TTC549 (cell line): ENCODE data around the gene VMP1.
"Not testable (repeated sequence)": the region's sequence is repeated elsewhere in the genome, so short reads cannot be mapped to it uniquely, and the experiment has no call there.

Source experiments
- FAIRE-seq: peaks from 2 replicates; lab custom pipeline; 2012; peaks lifted over from hg19 to GRCh38; lab: Jason Lieb, UNC

VMP1 gene

GRCh38 chr17:59870482-59870881, 163.0 kb downstream of the VMP1 start:
- no peak for FAIRE-seq

- no peak for FAIRE-seq
Observed at GRCh38 chr17:59872351-59872750, 164.9 kb downstream of the VMP1 start.

DNA sequence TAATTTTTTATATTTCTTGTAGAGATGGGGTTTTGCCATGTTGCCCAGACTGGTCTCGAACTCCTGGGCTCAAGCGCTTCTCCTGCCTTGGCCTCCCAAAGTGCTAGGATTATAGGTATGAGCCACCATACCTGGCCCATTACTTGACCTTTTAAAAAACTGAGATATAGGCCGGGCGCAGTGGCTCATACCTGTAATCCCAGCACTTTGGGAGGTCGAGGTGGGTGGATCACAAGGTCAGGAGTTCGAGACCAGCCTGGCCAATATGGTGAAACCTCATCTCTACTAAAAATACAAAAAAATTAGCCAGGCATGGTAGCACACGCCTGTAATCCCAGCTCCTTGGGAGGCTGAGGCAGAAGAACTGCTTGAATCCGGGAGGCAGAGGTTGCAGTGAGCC, 166.0 kb downstream of the VMP1 start:
- FAIRE-seq: not testable (repeated sequence)

GRCh38 chr17:59874376-59874775, 166.9 kb downstream of the VMP1 start:
- no peak for FAIRE-seq

- no peak for FAIRE-seq
Observed at GRCh38 chr17:59876107-59876506, 168.7 kb downstream of the VMP1 start.

- FAIRE-seq: no peak
Observed at GRCh38 chr17:59877965-59878364, 170.5 kb downstream of the VMP1 start.

DNA sequence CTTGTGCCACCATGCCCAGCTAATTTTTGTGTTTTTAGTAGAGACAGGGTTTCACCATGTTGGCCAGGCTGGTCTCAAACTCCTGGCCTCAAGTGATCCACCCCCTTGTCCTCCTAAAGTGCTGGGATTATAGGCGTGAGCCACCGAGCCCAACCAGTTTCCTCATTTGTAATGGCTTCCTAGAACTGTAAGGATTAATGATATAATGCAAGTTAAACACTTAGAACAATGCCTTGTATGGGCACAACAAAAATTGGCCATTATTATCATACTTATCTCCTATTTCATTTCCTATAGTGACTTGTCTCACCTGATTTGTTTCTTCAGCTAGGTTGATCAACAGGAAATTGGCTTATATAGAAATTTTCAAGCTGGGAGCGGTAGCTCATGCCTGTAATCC, 171.2 kb downstream of the VMP1 start:
- no peak for FAIRE-seq

DNA sequence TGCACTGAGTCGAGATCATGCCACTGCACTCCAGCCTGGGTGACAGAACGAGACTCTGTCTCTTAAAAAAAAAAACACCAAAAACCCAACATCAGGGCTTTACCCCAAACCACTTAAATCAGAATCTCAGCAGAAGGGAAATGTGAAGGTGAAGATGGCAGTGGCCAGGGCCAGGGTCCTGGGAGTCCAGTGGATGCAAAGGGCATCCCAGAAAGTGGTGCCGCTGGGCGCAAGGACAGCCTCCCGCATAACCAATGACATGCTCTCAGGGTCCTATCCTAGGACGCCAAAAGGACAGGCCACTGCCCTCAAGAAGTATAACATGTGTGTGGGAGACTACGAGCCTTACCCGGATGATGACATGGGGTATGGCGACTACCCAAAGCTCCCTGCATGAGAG, 177.4 kb downstream of the VMP1 start:
- no peak for FAIRE-seq

GRCh38 chr17:59888145-59888750, 180.8 kb downstream of the VMP1 start:
- no peak for FAIRE-seq

- FAIRE-seq: no peak
Observed at GRCh38 chr17:59890720-59891119, 183.3 kb downstream of the VMP1 start.
